HEK293 (cell line): ENCODE data around the gene EME1.
A peak's percentile ranks its signal among the peaks of the same experiment; 100 is the strongest.

Experiments used
- CTCF ChIA-PET: fragments of 350-600 bp; formaldehyde crosslinking; extraction: SDS; loops from one replicate; lab custom pipeline; 2021; ENCODE audit warnings: antibody characterized with exemption; lab: Yijun Ruan, JAX
- POLR2A ChIA-PET: fragments of 300-600 bp; formaldehyde crosslinking; extraction: SDS; loops from one replicate; lab custom pipeline; 2020; ENCODE audit warnings: antibody characterized with exemption, inconsistent platforms; lab: Yijun Ruan, JAX
- H3K27ac ChIP-seq: fragments of 200-500 bp; sonication (Bioruptor generic); 2 replicates; pipeline ENCODE4 v1.5.1; 2014; ENCODE audit warnings: low read depth, low read length, control low read depth, inconsistent platforms; ENCODE audit errors: extremely low read depth
- H3K36me3 ChIP-seq, 2 experiments: fragments of 200-500 bp in 1 of 2; sonication (Bioruptor generic) in 1 of 2; 1 replicate in 1 of 2; 2 replicates in 1 of 2; pipeline ENCODE4 v1.5.1; 2014 to 2017; ENCODE audit warnings: inconsistent platforms in 2 of 2, low read length in 2 of 2; ENCODE audit not compliant: control insufficient read depth in 2 of 2, insufficient read depth in 1 of 2
- H3K4me1 ChIP-seq: fragments of 200-500 bp; sonication (Bioruptor generic); 2 replicates; pipeline ENCODE4 v1.5.1; 2014; ENCODE audit warnings: mild to moderate bottlenecking, low read length, inconsistent platforms; ENCODE audit not compliant: control insufficient read depth, insufficient read depth
- H3K4me3 ChIP-seq: 2 replicates; pipeline ENCODE4 v1.5.1; 2011; ENCODE audit warnings: low read depth, mild to moderate bottlenecking, control low read depth, low read length, moderate library complexity
- H3K9me3 ChIP-seq: fragments of 200-500 bp; sonication (Bioruptor generic); 2 replicates; pipeline ENCODE4 v1.5.1; 2014; ENCODE audit warnings: low read depth, low read length, inconsistent platforms; ENCODE audit not compliant: control insufficient read depth, insufficient read depth
- MEIS1 ChIP-seq: sonication (generic); formaldehyde crosslinking; IDR thresholded peaks from 2 replicates; pipeline ENCODE4 v1.8.1; 2022; ENCODE audit warnings: missing genetic modification reagents, mild to moderate bottlenecking, borderline replicate concordance
- REPIN1 ChIP-seq: fragments of 450-650 bp; formaldehyde crosslinking; IDR thresholded peaks from 2 replicates; pipeline ENCODE4 v1.5.1; 2017; ENCODE audit warnings: missing biosample characterization, missing genetic modification characterization, low read depth
- ZFP37 ChIP-seq: fragments of 450-650 bp; formaldehyde crosslinking; IDR thresholded peaks from 2 replicates; pipeline ENCODE4 v1.5.1; 2016; ENCODE audit warnings: missing biosample characterization, missing genetic modification characterization
- ZNF174 ChIP-seq: fragments of 450-650 bp; formaldehyde crosslinking; IDR thresholded peaks from 2 replicates; pipeline ENCODE4 v1.5.0; 2017; ENCODE audit warnings: missing biosample characterization, mild to moderate bottlenecking, missing genetic modification characterization
- ZNF214 ChIP-seq: fragments of 450-650 bp; formaldehyde crosslinking; IDR thresholded peaks from 2 replicates; pipeline ENCODE4 v1.5.1; 2017; ENCODE audit warnings: missing biosample characterization, mild to moderate bottlenecking, missing genetic modification characterization, borderline replicate concordance
- ZNF248 ChIP-seq: fragments of 450-650 bp; formaldehyde crosslinking; IDR thresholded peaks from 2 replicates; pipeline ENCODE4 v1.5.1; 2017; ENCODE audit warnings: missing biosample characterization, missing genetic modification characterization
- ZNF366 ChIP-seq: fragments of 450-650 bp; formaldehyde crosslinking; conservative IDR thresholded peaks from 2 replicates; pipeline ENCODE4 v1.5.1; 2016; ENCODE audit warnings: missing biosample characterization, missing genetic modification characterization
- ZNF416 ChIP-seq: fragments of 450-650 bp; formaldehyde crosslinking; IDR thresholded peaks from 2 replicates; pipeline ENCODE4 v1.5.1; 2016; ENCODE audit warnings: missing biosample characterization, missing genetic modification characterization
- ZNF558 ChIP-seq: fragments of 450-650 bp; formaldehyde crosslinking; IDR thresholded peaks from 2 replicates; pipeline ENCODE4 v1.5.1; 2016; ENCODE audit warnings: missing biosample characterization, missing genetic modification characterization
- ZNF658 ChIP-seq: fragments of 450-650 bp; formaldehyde crosslinking; IDR thresholded peaks from 2 replicates; pipeline ENCODE4; 2016; ENCODE audit warnings: missing biosample characterization, missing genetic modification characterization
- ZNF776 ChIP-seq: fragments of 450-650 bp; formaldehyde crosslinking; IDR thresholded peaks from 2 replicates; pipeline ENCODE4 v1.5.0; 2017; ENCODE audit warnings: missing biosample characterization, missing genetic modification characterization, borderline replicate concordance
- ZNF830 ChIP-seq: fragments of 450-650 bp; IDR thresholded peaks from 2 replicates; pipeline ENCODE4 v1.5.0; 2018; ENCODE audit warnings: missing biosample characterization, missing genetic modification characterization, low read depth, mild to moderate bottlenecking, moderate library complexity
- TF ChIP-seq, protein P1 (sequence below): fragments of 450-650 bp; formaldehyde crosslinking; IDR thresholded peaks from 2 replicates; pipeline ENCODE4 v1.5.1; 2016; ENCODE audit warnings: missing biosample characterization, missing genetic modification characterization
- TF ChIP-seq, protein P2 (sequence below): fragments of 450-650 bp; formaldehyde crosslinking; IDR thresholded peaks from 2 replicates; pipeline ENCODE4 v1.5.1; 2016; ENCODE audit warnings: missing biosample characterization, missing genetic modification characterization
- TF ChIP-seq, protein P3 (sequence below): fragments of 450-650 bp; formaldehyde crosslinking; IDR thresholded peaks from 2 replicates; pipeline ENCODE4; 2016; ENCODE audit warnings: missing biosample characterization, missing genetic modification characterization
- TF ChIP-seq, protein P4 (sequence below): fragments of 450-650 bp; formaldehyde crosslinking; IDR thresholded peaks from 2 replicates; pipeline ENCODE4 v1.5.1; 2016; ENCODE audit warnings: missing biosample characterization, missing genetic modification characterization, borderline replicate concordance

Gene EME1

DNA sequence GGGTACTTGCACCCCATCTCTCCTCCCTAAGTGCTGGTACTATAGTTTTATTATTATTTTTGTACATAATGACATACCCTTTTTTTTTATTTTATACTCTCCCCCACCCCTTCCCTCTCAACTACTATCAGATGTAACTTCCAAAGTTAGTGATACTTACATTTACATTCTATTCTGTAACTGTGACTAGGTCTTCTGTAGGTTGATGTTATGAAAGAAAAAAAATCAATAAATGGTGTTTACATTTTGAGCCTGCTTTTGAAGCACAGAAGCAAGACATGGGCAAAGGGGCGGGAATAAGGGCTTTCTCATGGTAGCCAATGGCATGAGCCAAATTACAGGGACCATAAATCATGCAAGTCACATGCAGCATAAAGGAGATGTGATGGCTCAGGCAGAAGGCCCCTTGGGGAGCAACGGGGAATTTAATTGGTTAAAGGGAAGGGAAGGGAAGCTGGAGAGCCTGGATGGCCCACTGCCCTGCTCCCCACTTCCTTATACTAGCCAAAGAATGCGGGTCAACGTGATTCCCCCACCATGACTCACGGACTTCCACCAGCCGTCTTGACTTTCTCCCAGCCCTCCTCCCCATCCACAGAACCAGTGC lies 50.6 kb downstream of the EME1 start (continued):
- TF ChIP-seq, protein P1, sequence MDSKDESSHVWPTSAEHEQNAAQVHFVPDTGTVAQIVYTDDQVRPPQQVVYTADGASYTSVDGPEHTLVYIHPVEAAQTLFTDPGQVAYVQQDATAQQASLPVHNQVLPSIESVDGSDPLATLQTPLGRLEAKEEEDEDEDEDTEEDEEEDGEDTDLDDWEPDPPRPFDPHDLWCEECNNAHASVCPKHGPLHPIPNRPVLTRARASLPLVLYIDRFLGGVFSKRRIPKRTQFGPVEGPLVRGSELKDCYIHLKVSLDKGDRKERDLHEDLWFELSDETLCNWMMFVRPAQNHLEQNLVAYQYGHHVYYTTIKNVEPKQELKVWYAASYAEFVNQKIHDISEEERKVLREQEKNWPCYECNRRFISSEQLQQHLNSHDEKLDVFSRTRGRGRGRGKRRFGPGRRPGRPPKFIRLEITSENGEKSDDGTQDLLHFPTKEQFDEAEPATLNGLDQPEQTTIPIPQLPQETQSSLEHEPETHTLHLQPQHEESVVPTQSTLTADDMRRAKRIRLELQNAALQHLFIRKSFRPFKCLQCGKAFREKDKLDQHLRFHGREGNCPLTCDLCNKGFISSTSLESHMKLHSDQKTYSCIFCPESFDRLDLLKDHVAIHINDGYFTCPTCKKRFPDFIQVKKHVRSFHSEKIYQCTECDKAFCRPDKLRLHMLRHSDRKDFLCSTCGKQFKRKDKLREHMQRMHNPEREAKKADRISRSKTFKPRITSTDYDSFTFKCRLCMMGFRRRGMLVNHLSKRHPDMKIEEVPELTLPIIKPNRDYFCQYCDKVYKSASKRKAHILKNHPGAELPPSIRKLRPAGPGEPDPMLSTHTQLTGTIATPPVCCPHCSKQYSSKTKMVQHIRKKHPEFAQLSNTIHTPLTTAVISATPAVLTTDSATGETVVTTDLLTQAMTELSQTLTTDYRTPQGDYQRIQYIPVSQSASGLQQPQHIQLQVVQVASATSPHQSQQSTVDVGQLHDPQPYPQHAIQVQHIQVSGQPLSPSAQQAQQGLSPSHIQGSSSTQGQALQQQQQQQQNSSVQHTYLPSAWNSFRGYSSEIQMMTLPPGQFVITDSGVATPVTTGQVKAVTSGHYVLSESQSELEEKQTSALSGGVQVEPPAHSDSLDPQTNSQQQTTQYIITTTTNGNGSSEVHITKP (tag by site-specific recombination), result peak; percentile 14; the same call in 1 of the 2 replicates
- no peak for TF ChIP-seq ZNF776
- TF ChIP-seq REPIN1, result no peak

DNA sequence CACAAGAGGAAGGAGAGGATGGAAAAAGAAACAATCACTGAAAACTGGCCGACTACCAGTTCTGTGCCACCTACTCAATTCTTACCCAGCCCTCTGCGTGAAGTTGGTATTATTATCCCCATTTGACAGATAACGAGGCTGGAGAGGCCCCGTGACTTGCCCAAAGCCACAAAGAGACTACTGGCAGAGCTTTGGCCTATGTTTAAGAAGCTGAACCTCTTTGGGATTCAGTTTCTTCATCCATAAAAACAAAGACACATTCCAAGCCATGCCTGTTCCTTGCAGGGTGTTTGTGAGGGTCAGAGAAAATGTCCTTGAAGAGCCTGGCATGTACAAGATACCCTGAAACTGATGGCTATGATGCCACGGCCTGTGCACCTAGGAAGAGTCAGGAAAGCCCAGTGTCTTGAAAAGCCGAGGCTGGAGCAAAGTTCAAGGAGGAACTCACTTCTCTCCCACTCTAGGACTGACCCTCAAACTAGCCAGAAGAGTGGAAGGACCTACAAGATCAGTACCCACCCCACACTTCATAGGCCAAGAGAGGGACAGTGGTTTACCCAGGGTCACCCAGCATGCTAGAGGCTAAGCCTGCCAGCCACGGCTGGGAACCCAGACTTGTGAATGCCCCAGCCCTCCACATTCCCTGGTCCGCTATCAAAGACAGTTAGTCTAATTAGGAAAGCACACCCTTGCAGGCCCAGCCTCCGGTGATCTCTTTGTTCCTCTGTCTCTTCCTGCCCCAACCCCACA lies 51.4 kb downstream of the EME1 start:
- POLR2A ChIA-PET, result no interaction called here
- Histone ChIP-seq H3K4me3 (no peak overlapping the region), H3K36me3 (peaks cover 0 to 5% of the 10 kb centered on the region in 2 experiments; a peak in 1 of 3 replicates), H3K9me3 (no peaks in the 10 kb centered on the region), H3K4me1 (peaks cover 10% of the 10 kb centered on the region; the same call in 1 of the 2 replicates), H3K27ac (no peak overlapping the region)
- CTCF ChIA-PET, result interaction anchor here (0.6 to 9.9 kb wide), 3 partner anchors 10 to 55 kb away, joined by 3 to 71 read pairs (median 3); partner anchors contain the start of gene LRRC59
- TF ChIP-seq ZNF558 (tag by site-specific recombination) (no peak), ZNF214 (no peak), MEIS1 (CRISPR knock-in tag) (no peak), ZNF174 (no peak), ZNF830 (tag by site-specific recombination) (no peak), ZNF416 (tag by site-specific recombination) (no peak), ZFP37 (tag by site-specific recombination) (no peak), ZNF658 (no peak), ZNF366 (no peak), ZNF248 (no peak)
- TF ChIP-seq, protein P2, sequence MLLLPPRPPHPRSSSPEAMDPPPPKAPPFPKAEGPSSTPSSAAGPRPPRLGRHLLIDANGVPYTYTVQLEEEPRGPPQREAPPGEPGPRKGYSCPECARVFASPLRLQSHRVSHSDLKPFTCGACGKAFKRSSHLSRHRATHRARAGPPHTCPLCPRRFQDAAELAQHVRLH (tag by site-specific recombination), result no peak
- TF ChIP-seq, protein P3, sequence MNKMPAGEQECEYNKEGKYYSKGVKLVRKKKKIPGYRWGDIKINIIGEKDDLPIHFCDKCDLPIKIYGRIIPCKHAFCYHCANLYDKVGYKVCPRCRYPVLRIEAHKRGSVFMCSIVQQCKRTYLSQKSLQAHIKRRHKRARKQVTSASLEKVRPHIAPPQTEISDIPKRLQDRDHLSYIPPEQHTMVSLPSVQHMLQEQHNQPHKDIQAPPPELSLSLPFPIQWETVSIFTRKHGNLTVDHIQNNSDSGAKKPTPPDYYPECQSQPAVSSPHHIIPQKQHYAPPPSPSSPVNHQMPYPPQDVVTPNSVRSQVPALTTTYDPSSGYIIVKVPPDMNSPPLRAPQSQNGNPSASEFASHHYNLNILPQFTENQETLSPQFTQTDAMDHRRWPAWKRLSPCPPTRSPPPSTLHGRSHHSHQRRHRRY (tag by site-specific recombination), result no peak
- TF ChIP-seq, protein P4, sequence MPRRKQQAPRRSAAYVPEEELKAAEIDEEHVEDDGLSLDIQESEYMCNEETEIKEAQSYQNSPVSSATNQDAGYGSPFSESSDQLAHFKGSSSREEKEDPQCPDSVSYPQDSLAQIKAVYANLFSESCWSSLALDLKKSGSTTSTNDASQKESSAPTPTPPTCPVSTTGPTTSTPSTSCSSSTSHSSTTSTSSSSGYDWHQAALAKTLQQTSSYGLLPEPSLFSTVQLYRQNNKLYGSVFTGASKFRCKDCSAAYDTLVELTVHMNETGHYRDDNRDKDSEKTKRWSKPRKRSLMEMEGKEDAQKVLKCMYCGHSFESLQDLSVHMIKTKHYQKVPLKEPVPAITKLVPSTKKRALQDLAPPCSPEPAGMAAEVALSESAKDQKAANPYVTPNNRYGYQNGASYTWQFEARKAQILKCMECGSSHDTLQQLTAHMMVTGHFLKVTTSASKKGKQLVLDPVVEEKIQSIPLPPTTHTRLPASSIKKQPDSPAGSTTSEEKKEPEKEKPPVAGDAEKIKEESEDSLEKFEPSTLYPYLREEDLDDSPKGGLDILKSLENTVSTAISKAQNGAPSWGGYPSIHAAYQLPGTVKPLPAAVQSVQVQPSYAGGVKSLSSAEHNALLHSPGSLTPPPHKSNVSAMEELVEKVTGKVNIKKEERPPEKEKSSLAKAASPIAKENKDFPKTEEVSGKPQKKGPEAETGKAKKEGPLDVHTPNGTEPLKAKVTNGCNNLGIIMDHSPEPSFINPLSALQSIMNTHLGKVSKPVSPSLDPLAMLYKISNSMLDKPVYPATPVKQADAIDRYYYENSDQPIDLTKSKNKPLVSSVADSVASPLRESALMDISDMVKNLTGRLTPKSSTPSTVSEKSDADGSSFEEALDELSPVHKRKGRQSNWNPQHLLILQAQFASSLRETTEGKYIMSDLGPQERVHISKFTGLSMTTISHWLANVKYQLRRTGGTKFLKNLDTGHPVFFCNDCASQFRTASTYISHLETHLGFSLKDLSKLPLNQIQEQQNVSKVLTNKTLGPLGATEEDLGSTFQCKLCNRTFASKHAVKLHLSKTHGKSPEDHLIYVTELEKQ (tag by site-specific recombination), result no peak
